SU-DHL-6 (cell line): ENCODE data around the gene APBA3.

Source experiments
- H2AFZ ChIP-seq: fragments of 200-600 bp; sonication (generic); 2 replicates; pipeline ENCODE4 v1.6.1; 2014; ENCODE audit warnings: low read depth, mild to moderate bottlenecking, moderate library complexity, mixed read lengths, antibody characterized with exemption, low read length; ENCODE audit not compliant: severe bottlenecking
- H3F3A ChIP-seq: fragments of 200-600 bp; shearing (Covaris generic); 2 replicates; pipeline ENCODE4 v1.6.0; 2016; ENCODE audit warnings: antibody characterized with exemption, mild to moderate bottlenecking; ENCODE audit not compliant: insufficient read depth
- H3K27ac ChIP-seq: fragments of 200-600 bp; sonication (generic); 2 replicates; pipeline ENCODE4 v1.5.1; 2016; ENCODE audit warnings: low read depth, mild to moderate bottlenecking, low read length, moderate library complexity, mixed read lengths
- H3K27me3 ChIP-seq: fragments of 200-600 bp; sonication (generic), shearing (Covaris generic); 2 replicates; pipeline ENCODE4 v1.6.0; 2014; ENCODE audit warnings: mild to moderate bottlenecking, low read length
- H3K36me3 ChIP-seq: fragments of 200-600 bp; sonication (generic); 2 replicates; pipeline ENCODE4 v1.6.1; 2014; ENCODE audit warnings: mild to moderate bottlenecking, low read length, mixed read lengths
- H3K4me2 ChIP-seq: fragments of 300-600, 200-600 bp; shearing (Covaris generic), sonication (generic); 2 replicates; pipeline ENCODE4 v1.6.0; 2014; ENCODE audit warnings: low read length, low read depth, mild to moderate bottlenecking; ENCODE audit not compliant: poor library complexity, severe bottlenecking
- H3K4me3 ChIP-seq: fragments of 200-600 bp; sonication (generic); 2 replicates; pipeline ENCODE4 v1.5.1; 2014; ENCODE audit warnings: antibody characterized with exemption, low read length, mild to moderate bottlenecking, mixed read lengths; ENCODE audit not compliant: insufficient read depth, poor library complexity, severe bottlenecking
- H3K79me2 ChIP-seq: fragments of 200-600 bp; sonication (generic); 2 replicates; pipeline ENCODE4 v1.6.1; 2014; ENCODE audit warnings: mild to moderate bottlenecking, low read length, moderate library complexity; ENCODE audit not compliant: insufficient read depth
- H3K9ac ChIP-seq: fragments of 200-600 bp; sonication (generic); 2 replicates; pipeline ENCODE4 v1.7.0; 2014; ENCODE audit warnings: mild to moderate bottlenecking, low read length
- H3K9me2 ChIP-seq: fragments of 200-600 bp; sonication (generic); replicated peaks from 2 replicates; pipeline ENCODE4 v1.6.1; 2014; ENCODE audit warnings: low read length; ENCODE audit not compliant: insufficient read depth
- H3K9me3 ChIP-seq: fragments of 200-600 bp; sonication (generic); 2 replicates; pipeline ENCODE4 v1.6.1; 2014; ENCODE audit warnings: low read length, mixed read lengths; ENCODE audit not compliant: insufficient read depth
- H4K20me1 ChIP-seq: fragments of 200-600 bp; sonication (generic); 2 replicates; pipeline ENCODE4 v1.6.1; 2014; ENCODE audit warnings: low read depth, mild to moderate bottlenecking, antibody characterized with exemption, low read length, moderate library complexity, mixed read lengths
- EZH2phosphoT487 ChIP-seq: fragments of 200-600 bp; sonication (generic), shearing (Covaris generic); conservative IDR thresholded peaks from 2 replicates; pipeline ENCODE4 v1.6.1; 2018; ENCODE audit warnings: mild to moderate bottlenecking, antibody characterized with exemption, low read length, moderate library complexity, mixed read lengths
- TF ChIP-seq, protein P1 (sequence below): fragments of 200-600 bp; sonication (generic); IDR thresholded peaks from one replicate; pipeline ENCODE4 v1.5.1; 2017; ENCODE audit warnings: antibody characterized with exemption, mild to moderate bottlenecking, low read length, moderate library complexity; ENCODE audit not compliant: insufficient read depth, poor library complexity, severe bottlenecking

APBA3 gene

GRCh38 chr19:3732108-3732507 lies 29.4 kb downstream of the APBA3 start:
- Histone ChIP-seq H4K20me1 (no peaks in the 10 kb centered on the region), H3K4me2 (no peak overlapping the region), H3K36me3 (no peaks in the 10 kb centered on the region), H3K27ac (no peak overlapping the region), H2AFZ (no peak overlapping the region), H3K9me3 (no peaks in the 10 kb centered on the region), H3F3A (no peaks in the 10 kb centered on the region), H3K9me2 (no peaks in the 10 kb centered on the region), H3K27me3 (no peaks in the 10 kb centered on the region), H3K9ac (no peak overlapping the region), H3K79me2 (no peaks in the 10 kb centered on the region), H3K4me3 (no peak overlapping the region)
- no peak for TF ChIP-seq EZH2phosphoT487
- TF ChIP-seq, protein P1, sequence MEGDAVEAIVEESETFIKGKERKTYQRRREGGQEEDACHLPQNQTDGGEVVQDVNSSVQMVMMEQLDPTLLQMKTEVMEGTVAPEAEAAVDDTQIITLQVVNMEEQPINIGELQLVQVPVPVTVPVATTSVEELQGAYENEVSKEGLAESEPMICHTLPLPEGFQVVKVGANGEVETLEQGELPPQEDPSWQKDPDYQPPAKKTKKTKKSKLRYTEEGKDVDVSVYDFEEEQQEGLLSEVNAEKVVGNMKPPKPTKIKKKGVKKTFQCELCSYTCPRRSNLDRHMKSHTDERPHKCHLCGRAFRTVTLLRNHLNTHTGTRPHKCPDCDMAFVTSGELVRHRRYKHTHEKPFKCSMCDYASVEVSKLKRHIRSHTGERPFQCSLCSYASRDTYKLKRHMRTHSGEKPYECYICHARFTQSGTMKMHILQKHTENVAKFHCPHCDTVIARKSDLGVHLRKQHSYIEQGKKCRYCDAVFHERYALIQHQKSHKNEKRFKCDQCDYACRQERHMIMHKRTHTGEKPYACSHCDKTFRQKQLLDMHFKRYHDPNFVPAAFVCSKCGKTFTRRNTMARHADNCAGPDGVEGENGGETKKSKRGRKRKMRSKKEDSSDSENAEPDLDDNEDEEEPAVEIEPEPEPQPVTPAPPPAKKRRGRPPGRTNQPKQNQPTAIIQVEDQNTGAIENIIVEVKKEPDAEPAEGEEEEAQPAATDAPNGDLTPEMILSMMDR: no peak

DNA sequence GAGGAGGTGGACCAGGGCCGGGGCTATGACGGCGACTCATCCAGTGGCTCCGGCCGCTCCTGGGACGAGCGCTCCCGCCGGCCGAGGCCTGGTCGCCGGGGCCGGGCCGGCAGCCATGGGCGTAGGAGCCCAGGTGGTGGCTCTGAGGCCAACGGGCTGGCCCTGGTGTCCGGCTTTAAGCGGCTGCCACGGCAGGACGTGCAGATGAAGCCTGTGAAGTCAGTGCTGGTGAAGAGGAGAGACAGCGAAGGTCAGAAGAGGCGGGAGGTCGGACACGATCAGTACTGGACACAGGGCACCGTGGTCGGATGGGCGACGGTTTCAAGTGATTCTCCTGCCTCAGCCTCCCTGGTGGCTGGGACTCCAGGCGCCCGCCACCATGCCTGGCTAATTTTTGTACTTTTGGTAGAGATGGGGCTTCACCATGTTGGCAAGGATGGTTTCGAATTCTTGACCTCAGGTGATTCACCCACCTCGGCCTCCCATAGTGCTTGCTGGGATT lies 31.0 kb downstream of the APBA3 start:
- Histone ChIP-seq H3K36me3 (no peaks in the 10 kb centered on the region), H3K4me3 (no peak overlapping the region), H3K27ac (no peak overlapping the region), H3K27me3 (no peaks in the 10 kb centered on the region), H3K9me2 (no peaks in the 10 kb centered on the region), H3K9ac (no peak overlapping the region), H3K4me2 (no peak overlapping the region), H3K9me3 (no peaks in the 10 kb centered on the region), H2AFZ (no peak overlapping the region), H3K79me2 (no peaks in the 10 kb centered on the region), H3F3A (no peaks in the 10 kb centered on the region), H4K20me1 (no peaks in the 10 kb centered on the region)
- TF ChIP-seq EZH2phosphoT487: no peak
- TF ChIP-seq, protein P1: no peak

DNA sequence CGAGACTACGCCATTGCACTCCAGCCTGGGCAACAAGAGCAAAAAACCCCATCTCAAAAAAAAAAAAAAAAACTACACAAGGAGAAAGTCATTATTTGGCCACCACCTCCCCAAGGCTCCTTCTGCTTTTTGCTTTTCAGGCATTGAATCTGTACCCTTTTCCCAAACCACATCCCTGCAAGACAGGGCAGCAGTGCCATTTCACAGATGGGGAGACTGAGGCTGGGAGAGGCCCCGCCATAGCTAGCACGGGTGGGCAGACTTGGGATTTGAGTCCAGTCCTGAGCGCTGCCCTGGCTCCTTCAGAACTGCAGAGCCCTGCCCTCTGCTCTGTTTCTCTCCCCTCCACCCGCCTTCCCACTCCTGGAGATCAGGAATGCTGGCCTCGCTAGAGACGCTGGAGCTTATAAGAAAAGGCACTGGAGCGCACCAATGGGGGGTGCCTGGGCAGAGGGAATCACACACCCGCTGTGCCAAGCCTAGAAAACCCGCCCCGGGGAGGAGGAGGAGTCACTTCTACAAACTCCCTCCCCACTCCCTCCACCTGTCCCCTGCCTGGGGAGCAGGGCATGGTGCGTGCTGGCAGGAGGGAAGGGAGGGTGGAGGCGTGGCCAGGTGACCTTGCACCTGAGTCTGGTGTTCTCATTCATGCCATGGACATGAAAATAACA lies 35.7 kb downstream of the APBA3 start:
- Histone ChIP-seq H3K4me3 (no peak overlapping the region), H3K27me3 (no peaks in the 10 kb centered on the region), H3K9me2 (no peaks in the 10 kb centered on the region), H4K20me1 (no peaks in the 10 kb centered on the region), H2AFZ (no peak overlapping the region), H3K4me2 (no peak overlapping the region), H3K9ac (no peak overlapping the region), H3K79me2 (no peaks in the 10 kb centered on the region), H3F3A (no peaks in the 10 kb centered on the region), H3K9me3 (no peaks in the 10 kb centered on the region), H3K27ac (no peak overlapping the region), H3K36me3 (no peaks in the 10 kb centered on the region)
- no peak for TF ChIP-seq EZH2phosphoT487
- TF ChIP-seq, protein P1: no peak
